Activated gamma-delta T cell treated with anti-CD3 and anti-CD28 coated beads, Interleukin-2, amount 50 U/mL, for 16 hours (primary cell): ENCODE measurements around the gene SH3BP4.

Experiments used
- DNase-seq: peaks from one replicate; pipeline ENCODE4 v3.0.0-alpha.2; 2020; ENCODE audit warnings: low read depth

Gene SH3BP4

DNA sequence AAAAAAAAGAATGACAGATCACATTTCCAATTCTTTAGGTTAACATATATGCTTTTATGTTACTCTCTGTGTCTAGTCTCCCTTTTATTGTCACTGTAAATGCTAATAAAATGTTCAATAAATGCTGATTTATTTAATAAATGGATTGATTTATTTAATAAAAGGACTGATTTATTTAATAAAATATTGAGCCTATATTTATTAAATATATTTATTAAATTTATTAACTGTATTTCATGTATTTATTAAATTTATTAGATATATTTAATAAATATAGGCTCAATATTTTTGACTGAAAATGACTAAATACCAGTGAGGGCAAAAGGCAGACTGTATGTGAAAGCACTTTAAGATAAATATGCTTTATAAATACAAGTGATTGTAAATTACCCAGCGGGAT is 142.6 kb downstream of the SH3BP4 start:
- no peak for DNase-seq

- no peak for DNase-seq
Measured at GRCh38 chr2:235095569-235095968, 143.8 kb downstream of the SH3BP4 start.

- no peak for DNase-seq
Measured at GRCh38 chr2:235096447-235096846, 144.6 kb downstream of the SH3BP4 start.

GRCh38 chr2:235097196-235097595 is 145.4 kb downstream of the SH3BP4 start:
- no peak for DNase-seq

DNA sequence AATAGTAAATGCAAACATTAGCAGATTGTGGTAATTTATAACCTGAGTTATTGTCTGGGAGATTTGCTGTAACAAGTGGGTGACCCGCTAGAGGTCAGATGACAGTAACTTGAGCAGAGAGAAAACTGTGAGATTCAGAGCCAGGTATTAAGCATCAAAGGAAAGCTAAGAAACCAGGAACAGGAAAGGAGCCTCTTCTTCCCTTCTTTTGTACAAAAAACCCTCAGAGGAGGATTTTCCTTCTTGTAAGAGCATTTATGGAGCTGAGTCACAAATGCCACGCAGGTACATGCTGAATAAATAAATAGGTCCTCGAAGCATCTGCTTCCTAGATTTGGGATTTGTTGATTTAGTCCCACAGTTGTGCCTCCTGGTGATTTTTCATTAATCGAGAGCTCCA is 146.5 kb downstream of the SH3BP4 start:
- no peak for DNase-seq

- no peak for DNase-seq
Measured at GRCh38 chr2:235098736-235099494, 147.1 kb downstream of the SH3BP4 start.

DNA sequence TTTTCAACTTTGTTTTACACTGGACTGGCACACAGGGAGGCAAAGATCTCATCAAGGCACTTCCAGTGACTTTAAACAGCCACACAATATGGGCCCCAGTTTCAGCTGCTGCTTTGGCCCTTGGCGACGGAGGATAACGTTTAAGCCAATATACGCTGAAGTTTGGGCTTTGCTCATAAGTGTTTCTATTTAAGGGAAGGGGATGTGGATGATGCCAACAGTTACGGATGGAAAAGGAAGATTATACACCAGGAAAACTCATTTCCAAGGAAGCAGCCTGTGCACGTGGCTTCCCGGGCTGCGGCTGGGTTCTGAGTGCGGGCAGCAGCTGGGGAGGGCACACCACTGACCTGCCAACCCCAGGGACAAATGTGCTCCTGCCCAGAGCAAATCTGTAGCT is 151.1 kb downstream of the SH3BP4 start:
- no peak for DNase-seq
